ENCODE results near the gene PAX3.

The PAX3 gene

GRCh38 chr2:222264791-222265320, 33.9 kb downstream of the PAX3 start:
- no peak for DNase-seq

GRCh38 chr2:222261504-222261903, 37.3 kb downstream of the PAX3 start:
- DNase-seq = no peak

GRCh38 chr2:222257645-222258044, 41.2 kb downstream of the PAX3 start:
- DNase-seq = no peak

GRCh38 chr2:222256250-222256649, 42.5 kb downstream of the PAX3 start:
- no peak for DNase-seq

GRCh38 chr2:222255090-222255489, 43.7 kb downstream of the PAX3 start:
- no peak for DNase-seq

GRCh38 chr2:222250313-222250712, 48.5 kb downstream of the PAX3 start:
- no peak for DNase-seq

GRCh38 chr2:222249444-222249843, 49.4 kb downstream of the PAX3 start:
- no peak for DNase-seq

GRCh38 chr2:222248818-222249217, 50.0 kb downstream of the PAX3 start:
- no peak for DNase-seq

- no peak for DNase-seq
Observed at GRCh38 chr2:222248256-222248655, 50.5 kb downstream of the PAX3 start.

- DNase-seq = no peak
Observed at GRCh38 chr2:222242532-222242931, 56.3 kb downstream of the PAX3 start.

GRCh38 chr2:222241128-222241870, 57.5 kb downstream of the PAX3 start:
- no peak for DNase-seq

- no peak for DNase-seq
Observed at GRCh38 chr2:222240676-222241049, 58.1 kb downstream of the PAX3 start.

GRCh38 chr2:222239945-222240675, 58.7 kb downstream of the PAX3 start:
- DNase-seq = no peak

- DNase-seq = no peak
Observed at GRCh38 chr2:222239091-222239490, 59.7 kb downstream of the PAX3 start.

GRCh38 chr2:222238072-222238471, 60.7 kb downstream of the PAX3 start:
- no peak for DNase-seq

- DNase-seq = no peak
Observed at GRCh38 chr2:222232839-222233238, 66.0 kb downstream of the PAX3 start.

GRCh38 chr2:222232372-222232771, 66.4 kb downstream of the PAX3 start:
- DNase-seq = no peak

GRCh38 chr2:222228054-222228453, 70.7 kb downstream of the PAX3 start:
- DNase-seq = no peak

GRCh38 chr2:222218786-222219185, 80.0 kb downstream of the PAX3 start:
- no peak for DNase-seq

GRCh38 chr2:222217712-222218111, 81.1 kb downstream of the PAX3 start:
- no peak for DNase-seq

GRCh38 chr2:222214885-222215284, 83.9 kb downstream of the PAX3 start:
- no peak for DNase-seq

GRCh38 chr2:222213049-222213448, 85.7 kb downstream of the PAX3 start:
- no peak for DNase-seq

- no peak for DNase-seq
Observed at GRCh38 chr2:222212571-222212970, 86.2 kb downstream of the PAX3 start.

GRCh38 chr2:222208010-222208690, 90.6 kb downstream of the PAX3 start:
- no peak for DNase-seq

All from left hindlimb (tissue), 1 donor.